GM21717 (cell line): ENCODE data around the gene DZIP1L.
A peak's percentile ranks its signal among the peaks of the same experiment; 100 is the strongest.

Experiments
- ATAC-seq: cut with Tn5 transposase; IDR thresholded peaks from one replicate; pipeline ENCODE4 v1.9.1; 2021; ENCODE audit warnings: mild to moderate bottlenecking, moderate library complexity; ENCODE audit not compliant: unreplicated experiment

DZIP1L gene

GRCh38 chr3:138038725-138039462, 76.5 kb downstream of the DZIP1L start:
- no peak for ATAC-seq

GRCh38 chr3:138036572-138036971, 78.8 kb downstream of the DZIP1L start:
- no peak for ATAC-seq

- no peak for ATAC-seq
Observed at GRCh38 chr3:138034918-138035317, 80.5 kb downstream of the DZIP1L start.

- ATAC-seq: peak; percentile 12
Observed at GRCh38 chr3:138033202-138033691, 82.2 kb downstream of the DZIP1L start.

GRCh38 chr3:138032567-138032966, 82.8 kb downstream of the DZIP1L start:
- peak; percentile 40 for ATAC-seq

- no peak for ATAC-seq
Observed at GRCh38 chr3:138031536-138031935, 83.9 kb downstream of the DZIP1L start.

- ATAC-seq: no peak
Observed at GRCh38 chr3:138030734-138031280, 84.6 kb downstream of the DZIP1L start.

GRCh38 chr3:138027821-138028220, 87.6 kb downstream of the DZIP1L start:
- ATAC-seq: no peak

- no peak for ATAC-seq
Observed at GRCh38 chr3:138025553-138025952, 89.9 kb downstream of the DZIP1L start.

- ATAC-seq: no peak
Observed at GRCh38 chr3:138023754-138024153, 91.7 kb downstream of the DZIP1L start.

- no peak for ATAC-seq
Observed at GRCh38 chr3:138019281-138020069, 95.9 kb downstream of the DZIP1L start.

GRCh38 chr3:138016065-138016464, 99.3 kb downstream of the DZIP1L start:
- ATAC-seq: no peak

GRCh38 chr3:138012526-138012925, 102.9 kb downstream of the DZIP1L start:
- no peak for ATAC-seq
